SW 1271 (cell line): Measurements from ENCODE around the gene KRT5.
A peak's percentile ranks its signal among the peaks of the same experiment; 100 is the strongest.

Experiments used
- DNase-seq, 2 experiments: peaks; one replicate each; lab custom pipeline; 2025; lab: John Stamatoyannopoulos, UW

The KRT5 gene

GRCh38 chr12:52519826-52520662 is at the start of gene KRT5:
Gene KRT5 (minus strand): TSS chr12:52520394. CDS start chr12:52520296, 98 bp downstream.
- DNase-seq = no peak

- no peak for DNase-seq
These were observed 47.9 kb upstream of the KRT5 start for GRCh38 chr12:52568111-52568510.

GRCh38 chr12:52566847-52567291 is 46.7 kb upstream of the KRT5 start:
- no peak for DNase-seq

GRCh38 chr12:52564582-52564981 is 44.4 kb upstream of the KRT5 start:
- no peak for DNase-seq

- peak in 1 of 2 experiments; percentile 21 for DNase-seq
These were observed 41.8 kb upstream of the KRT5 start for GRCh38 chr12:52561880-52562449.

- DNase-seq = no peak
These were observed 39.8 kb upstream of the KRT5 start for GRCh38 chr12:52559979-52560378.

- no peak for DNase-seq
These were observed 38.7 kb upstream of the KRT5 start for GRCh38 chr12:52558781-52559445.

GRCh38 chr12:52557476-52557875 is 37.3 kb upstream of the KRT5 start:
- no peak for DNase-seq

GRCh38 chr12:52555577-52555976 is 35.4 kb upstream of the KRT5 start:
- DNase-seq = no peak

GRCh38 chr12:52552681-52553195 is 32.5 kb upstream of the KRT5 start, which contains the start of gene KRT71:
Gene KRT71 (minus strand): TSS chr12:52553145. CDS start chr12:52553077, 68 bp downstream.
- DNase-seq = no peak

GRCh38 chr12:52552055-52552454 is 31.9 kb upstream of the KRT5 start:
- DNase-seq = no peak

- no peak for DNase-seq
These were observed 31.1 kb upstream of the KRT5 start for GRCh38 chr12:52551216-52551865.

- DNase-seq = no peak
These were observed 25.9 kb upstream of the KRT5 start for GRCh38 chr12:52546126-52546525.

- no peak for DNase-seq
These were observed 24.0 kb upstream of the KRT5 start for GRCh38 chr12:52543985-52544883.

GRCh38 chr12:52542785-52543318 is 22.7 kb upstream of the KRT5 start:
- DNase-seq = no peak

- no peak for DNase-seq
These were observed 22.0 kb upstream of the KRT5 start for GRCh38 chr12:52542157-52542556.

GRCh38 chr12:52541709-52542108 is 21.5 kb upstream of the KRT5 start:
- no peak for DNase-seq

- no peak for DNase-seq
These were observed 20.3 kb upstream of the KRT5 start for GRCh38 chr12:52540531-52540930.

- DNase-seq = no peak
These were observed 19.6 kb upstream of the KRT5 start for GRCh38 chr12:52539821-52540173.

GRCh38 chr12:52539083-52539820 is 19.1 kb upstream of the KRT5 start:
- no peak for DNase-seq
